Activated T-cell treated with anti-CD3 and anti-CD28 coated beads for 4 hours (primary cell): ENCODE measurements around the gene ASXL3.

Experiments used
- DNase-seq: peaks from one replicate; pipeline ENCODE4 v3.0.0-alpha.2; 2020

Gene ASXL3

DNA sequence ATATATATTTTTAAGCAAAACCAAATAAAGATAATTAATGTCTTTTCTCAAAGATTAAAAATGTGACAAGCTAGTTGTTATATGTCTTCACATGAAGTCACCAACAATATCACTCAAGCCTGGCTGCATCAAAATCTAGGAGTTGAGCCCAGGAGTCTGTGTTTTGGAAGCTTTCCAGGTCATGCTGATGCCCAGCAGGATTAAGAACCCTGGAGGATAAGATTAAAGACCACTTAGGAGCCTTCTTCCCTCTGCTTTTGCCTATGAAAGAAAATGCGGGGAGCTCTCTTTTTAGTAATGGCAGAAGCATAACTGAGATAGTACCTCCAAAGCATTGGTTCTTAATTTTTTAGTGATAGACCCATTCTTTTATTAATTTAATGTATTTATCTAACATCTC is 157.4 kb downstream of the ASXL3 start:
- no peak for DNase-seq

DNA sequence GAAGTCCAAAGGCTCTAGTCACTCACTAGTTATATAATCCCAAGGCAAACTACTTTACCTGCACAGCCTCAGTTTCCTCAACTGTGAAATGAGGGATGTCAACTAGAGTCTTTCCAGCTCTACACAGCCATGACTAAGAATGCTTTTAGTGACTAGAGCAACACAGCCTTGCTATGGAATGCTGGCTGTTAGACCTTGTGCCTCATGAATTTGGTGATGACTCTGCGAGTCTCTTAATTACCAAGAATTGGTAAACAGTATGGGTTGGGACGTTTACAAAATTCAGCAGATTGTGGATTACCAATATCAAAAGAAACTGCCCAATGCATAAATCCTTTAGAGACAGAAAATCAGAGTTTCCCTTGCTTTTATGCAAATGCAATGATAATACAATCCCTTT is 163.7 kb downstream of the ASXL3 start:
- no peak for DNase-seq

GRCh38 chr18:33744032-33744697 is 166.1 kb downstream of the ASXL3 start:
- DNase-seq, result no peak

DNA sequence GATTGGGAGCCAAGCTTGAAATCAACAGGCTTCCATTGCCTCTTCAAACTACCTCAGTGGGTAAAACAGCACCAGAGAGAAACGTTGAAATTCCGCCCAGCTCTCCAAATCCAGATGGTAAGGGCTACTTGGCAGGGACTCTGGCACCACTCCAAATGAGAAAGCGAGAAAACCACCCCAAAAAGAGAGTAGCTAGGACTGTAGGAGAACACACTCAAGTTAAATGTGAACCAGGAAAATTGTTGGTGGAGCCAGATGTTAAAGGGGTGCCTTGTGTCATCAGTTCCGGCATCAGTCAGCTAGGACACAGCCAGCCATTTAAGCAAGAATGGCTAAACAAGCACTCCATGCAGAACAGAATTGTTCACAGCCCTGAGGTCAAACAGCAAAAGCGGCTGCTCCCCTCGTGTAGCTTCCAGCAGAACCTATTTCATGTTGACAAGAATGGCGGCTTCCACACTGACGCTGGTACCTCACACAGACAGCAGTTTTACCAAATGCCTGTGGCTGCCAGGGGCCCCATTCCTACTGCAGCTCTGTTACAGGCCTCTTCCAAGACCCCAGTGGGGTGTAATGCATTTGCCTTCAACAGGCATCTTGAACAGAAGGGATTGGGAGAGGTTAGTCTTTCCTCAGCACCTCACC is 167.3 kb downstream of the ASXL3 start:
- no peak for DNase-seq

- DNase-seq, result no peak
Observed at GRCh38 chr18:33745871-33746545, 168.0 kb downstream of the ASXL3 start.

- no peak for DNase-seq
Observed at GRCh38 chr18:33749834-33750233, 171.8 kb downstream of the ASXL3 start.

DNA sequence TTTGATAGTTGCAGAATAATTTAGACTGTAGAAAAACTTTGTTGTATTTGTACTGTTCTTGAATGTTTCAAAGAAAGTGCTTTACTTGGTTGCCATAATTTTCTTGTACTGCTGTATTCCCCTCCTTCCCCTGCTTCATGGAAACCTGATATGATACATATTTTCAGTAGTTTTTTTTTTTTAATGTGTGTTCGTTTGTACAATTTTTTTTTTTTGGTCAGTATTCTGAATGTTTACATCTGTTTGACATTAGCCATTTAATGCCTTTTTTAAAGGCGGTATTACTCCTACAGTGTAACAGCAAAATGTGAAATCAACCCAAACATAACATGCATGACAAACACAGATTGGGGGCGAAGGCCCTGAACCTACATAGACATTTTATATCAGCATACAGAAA is 172.3 kb downstream of the ASXL3 start:
- DNase-seq, result no peak

DNA sequence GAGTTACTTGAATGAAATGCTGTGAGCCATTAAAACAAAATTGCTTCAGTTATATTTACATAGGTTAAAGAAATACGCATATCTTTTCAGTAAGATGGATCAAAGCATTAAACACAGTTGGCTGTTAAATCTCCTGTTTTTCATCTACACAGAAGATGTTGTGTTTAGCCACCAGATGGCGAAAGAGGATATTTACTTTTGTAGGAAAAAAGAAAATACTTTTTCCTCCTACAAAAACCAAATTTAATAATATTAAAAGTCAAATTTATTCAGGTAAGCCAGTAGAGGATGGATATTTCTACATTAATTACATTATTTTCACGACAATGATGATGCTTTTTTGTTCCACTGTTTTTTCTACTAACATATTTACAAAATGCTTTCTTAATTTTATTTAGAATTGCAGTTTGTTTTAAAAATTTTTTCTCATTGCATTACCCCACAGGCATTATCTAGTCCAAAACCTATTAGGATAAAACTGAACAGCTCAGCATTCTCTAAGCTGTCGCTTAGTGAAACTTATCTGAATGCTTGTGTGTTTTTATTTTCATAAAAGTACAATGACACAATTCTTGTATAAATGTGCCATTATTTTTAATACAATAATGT is 173.7 kb downstream of the ASXL3 start:
- DNase-seq, result no peak

DNA sequence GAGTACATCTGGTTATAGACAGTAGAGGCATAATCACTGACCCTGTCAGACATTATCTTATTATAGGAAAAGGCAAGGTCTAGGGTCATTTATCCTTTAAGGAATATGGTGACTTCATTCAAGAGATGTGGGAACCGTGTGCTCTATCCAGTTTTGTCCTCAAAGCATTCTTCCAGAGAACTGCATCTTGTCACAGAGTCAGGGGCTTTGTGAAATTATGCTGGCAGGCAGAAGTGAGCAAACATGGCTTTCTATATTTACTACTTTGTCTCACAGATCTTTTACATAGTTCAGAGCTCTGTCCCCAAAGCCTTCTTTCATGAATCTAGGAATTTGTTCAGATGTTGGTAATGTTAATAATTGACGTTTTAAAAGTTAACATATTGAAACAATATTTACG is 177.4 kb downstream of the ASXL3 start:
- DNase-seq, result no peak

DNA sequence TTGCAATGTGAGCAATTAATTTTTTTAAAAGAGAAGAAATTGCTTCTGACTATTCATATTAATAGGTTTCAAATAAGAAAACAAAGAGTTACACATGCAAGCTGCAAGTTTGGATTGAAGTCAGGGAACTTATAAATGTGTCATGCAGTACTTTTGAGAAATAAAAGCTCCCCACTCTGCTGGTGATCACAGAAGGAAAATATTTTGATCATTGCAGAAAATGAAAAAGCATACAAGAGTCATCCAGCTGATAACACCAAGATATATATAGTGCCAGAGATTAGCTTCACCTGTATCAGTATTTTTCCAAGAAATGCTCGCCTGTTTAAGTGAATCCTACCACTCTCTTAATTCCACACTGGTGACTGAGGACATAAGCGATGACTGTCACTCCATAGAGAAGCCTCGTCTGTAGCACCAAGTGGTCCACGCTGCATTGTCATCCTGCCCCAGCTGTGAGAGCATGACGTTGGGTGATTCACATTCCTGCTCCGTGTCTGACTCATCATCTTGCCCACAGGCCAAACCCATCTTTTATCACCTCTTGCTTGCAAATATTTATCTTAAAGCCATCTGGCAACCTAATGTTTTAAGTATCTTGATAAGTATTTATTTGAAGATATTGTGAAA is 178.0 kb downstream of the ASXL3 start:
- DNase-seq, result no peak

- DNase-seq, result no peak
Observed at GRCh38 chr18:33757037-33757436, 179.0 kb downstream of the ASXL3 start.

DNA sequence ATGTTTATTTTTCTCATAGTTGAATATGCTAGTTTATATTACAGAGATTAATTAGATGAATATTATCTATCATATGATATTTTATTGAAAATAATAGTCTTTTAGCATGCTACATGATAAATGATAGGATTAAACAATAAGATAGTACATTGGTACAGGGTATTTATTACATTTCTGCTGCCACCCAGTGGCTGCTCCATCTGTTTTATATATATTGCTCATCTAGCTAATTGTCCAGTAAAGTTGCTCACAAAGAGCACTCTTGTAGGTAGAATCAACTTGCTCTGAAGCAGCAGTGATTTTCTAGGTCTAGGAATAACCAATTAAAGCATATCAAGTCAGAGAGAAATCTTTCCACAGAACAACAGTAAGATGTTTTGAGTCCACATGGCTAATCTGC is 183.3 kb downstream of the ASXL3 start:
- no peak for DNase-seq

- DNase-seq, result no peak
Observed at GRCh38 chr18:33781429-33781828, 203.4 kb downstream of the ASXL3 start.
